HEK293T (cell line): ENCODE results near the gene TSPAN16.

Experiments used
- CTCF ChIA-PET: fragments of 350-600 bp; formaldehyde crosslinking; extraction: SDS; loops from one replicate; lab custom pipeline; 2021; ENCODE audit warnings: antibody characterized with exemption, inconsistent platforms; lab: Yijun Ruan, JAX
- POLR2A ChIA-PET: fragments of 350-600 bp; formaldehyde crosslinking; extraction: SDS; loops from one replicate; lab custom pipeline; 2020; ENCODE audit warnings: antibody characterized with exemption, inconsistent platforms; lab: Yijun Ruan, JAX
- DNase-seq: peaks from one replicate; pipeline ENCODE4 v3.0.0; 2012; ENCODE audit warnings: mixed read lengths; ENCODE audit errors: extremely low spot score
- ARNT ChIP-seq: fragments of 450-650 bp; IDR thresholded peaks from 2 replicates; pipeline ENCODE4 v1.6.1; 2017; ENCODE audit warnings: mild to moderate bottlenecking
- BHLHE40 ChIP-seq: fragments of 450-650 bp; IDR thresholded peaks from 2 replicates; pipeline ENCODE4 v1.6.1; 2016; ENCODE audit warnings: mild to moderate bottlenecking, moderate library complexity, borderline replicate concordance
- CTBP1 ChIP-seq: fragments of 450-650 bp; IDR thresholded peaks from 2 replicates; pipeline ENCODE4 v1.6.1; 2016; ENCODE audit warnings: borderline replicate concordance
- ELF4 ChIP-seq: fragments of 450-650 bp; IDR thresholded peaks from 2 replicates; pipeline ENCODE4 v1.6.1; 2017; ENCODE audit warnings: antibody characterized with exemption
- FOXA1 ChIP-seq: fragments of 450-650 bp; IDR thresholded peaks from 2 replicates; pipeline ENCODE4 v1.6.1; 2016; ENCODE audit warnings: mild to moderate bottlenecking
- FOXK2 ChIP-seq: fragments of 450-650 bp; IDR thresholded peaks from 2 replicates; pipeline ENCODE4 v1.6.1; 2016; ENCODE audit warnings: mild to moderate bottlenecking
- FOXM1 ChIP-seq: fragments of 450-650 bp; IDR thresholded peaks from 2 replicates; pipeline ENCODE4 v1.6.1; 2017; ENCODE audit warnings: mild to moderate bottlenecking, borderline replicate concordance
- HDGF ChIP-seq: fragments of 450-650 bp; IDR thresholded peaks from 2 replicates; pipeline ENCODE4 v1.6.1; 2017; ENCODE audit warnings: antibody characterized with exemption, borderline replicate concordance
- L3MBTL2 ChIP-seq: fragments of 450-650 bp; conservative IDR thresholded peaks from 2 replicates; pipeline ENCODE4 v1.6.1; 2016; ENCODE audit warnings: mild to moderate bottlenecking
- LEF1 ChIP-seq: fragments of 450-650 bp; IDR thresholded peaks from 2 replicates; pipeline ENCODE4 v1.6.1; 2017; ENCODE audit warnings: mild to moderate bottlenecking, borderline replicate concordance
- NFRKB ChIP-seq: fragments of 450-650 bp; IDR thresholded peaks from 2 replicates; pipeline ENCODE4 v1.6.1; 2016; ENCODE audit warnings: mild to moderate bottlenecking, moderate library complexity
- SP1 ChIP-seq: fragments of 450-650 bp; IDR thresholded peaks from 2 replicates; pipeline ENCODE4 v1.6.1; 2017
- SUZ12 ChIP-seq: fragments of 450-650 bp; IDR thresholded peaks from 2 replicates; pipeline ENCODE4 v1.6.1; 2016; ENCODE audit warnings: mild to moderate bottlenecking
- TARDBP ChIP-seq: fragments of 450-650 bp; IDR thresholded peaks from 2 replicates; pipeline ENCODE4 v1.6.1; 2016
- ZNF384 ChIP-seq: fragments of 450-650 bp; IDR thresholded peaks from 2 replicates; pipeline ENCODE4 v1.6.1; 2016
- TF ChIP-seq, protein P1 (sequence below): fragments of 450-650 bp; IDR thresholded peaks from 2 replicates; pipeline ENCODE4 v1.6.1; 2016

TSPAN16 gene

DNA sequence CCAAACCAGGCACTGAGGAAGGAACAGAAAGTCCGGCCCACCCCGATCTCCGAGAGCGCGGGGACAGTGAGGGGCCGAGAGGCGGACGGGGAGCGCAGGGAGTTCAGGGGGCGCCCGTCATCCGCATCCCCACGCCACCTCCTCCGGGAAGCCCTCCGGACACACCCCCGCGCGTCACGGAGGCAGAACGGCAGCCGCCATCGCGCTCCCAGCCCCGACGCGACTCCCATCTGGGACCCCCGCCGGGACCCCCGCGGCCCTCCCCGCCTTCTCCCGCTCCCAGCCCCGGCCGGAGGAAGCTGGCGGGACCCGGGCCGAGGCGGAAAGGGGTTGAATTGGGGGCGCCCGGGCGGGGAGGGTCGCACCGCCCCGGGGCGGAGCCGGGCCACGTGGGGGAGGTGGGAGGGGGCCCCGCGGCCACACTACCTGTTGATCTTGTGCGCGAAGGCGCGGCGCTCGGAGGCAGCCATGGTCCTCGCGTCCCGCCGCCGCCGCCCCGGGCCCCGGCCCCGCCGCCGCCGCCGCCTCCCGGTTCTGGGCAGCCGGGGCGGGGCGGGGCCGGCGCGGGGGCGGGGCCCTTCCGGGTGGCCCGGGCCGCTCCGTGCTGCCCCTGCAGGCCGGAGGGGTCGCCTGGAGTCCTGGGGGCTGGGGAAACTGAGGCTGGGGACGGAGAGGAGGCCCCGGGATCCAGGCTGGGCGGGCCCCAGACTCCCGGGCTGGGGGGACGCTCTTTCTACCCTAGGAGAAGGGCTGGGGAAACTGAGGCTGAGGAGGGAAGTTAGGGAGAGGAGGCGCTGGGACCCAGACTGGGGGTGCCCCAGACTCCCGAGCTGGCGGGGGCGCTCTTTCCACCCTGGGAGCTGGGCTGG lies 33.8 kb upstream of the TSPAN16 start, which contains the start of gene DOCK6:
TSS of gene DOCK6 (minus strand) at position 554 of the 869 bp plus-strand sequence. CDS start at position 470, 84 bp downstream.
- POLR2A ChIA-PET = no interaction called here
- CTCF ChIA-PET = interaction anchor here (0.6 kb wide), 1 partner anchor 1702 kb away, joined by 3 read pairs; no protein-coding TSS in a partner anchor
- DNase-seq = peak; percentile 69
- TF ChIP-seq, protein P1, sequence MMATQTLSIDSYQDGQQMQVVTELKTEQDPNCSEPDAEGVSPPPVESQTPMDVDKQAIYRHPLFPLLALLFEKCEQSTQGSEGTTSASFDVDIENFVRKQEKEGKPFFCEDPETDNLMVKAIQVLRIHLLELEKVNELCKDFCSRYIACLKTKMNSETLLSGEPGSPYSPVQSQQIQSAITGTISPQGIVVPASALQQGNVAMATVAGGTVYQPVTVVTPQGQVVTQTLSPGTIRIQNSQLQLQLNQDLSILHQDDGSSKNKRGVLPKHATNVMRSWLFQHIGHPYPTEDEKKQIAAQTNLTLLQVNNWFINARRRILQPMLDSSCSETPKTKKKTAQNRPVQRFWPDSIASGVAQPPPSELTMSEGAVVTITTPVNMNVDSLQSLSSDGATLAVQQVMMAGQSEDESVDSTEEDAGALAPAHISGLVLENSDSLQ = no peak
- TF ChIP-seq ZNF384 = no peak
- no peak for TF ChIP-seq TARDBP
- no peak for TF ChIP-seq ARNT
- TF ChIP-seq ELF4 = no peak
- no peak for TF ChIP-seq SP1
- no peak for TF ChIP-seq FOXM1
- no peak for TF ChIP-seq NFRKB
- no peak for TF ChIP-seq SUZ12
- no peak for TF ChIP-seq FOXA1
- TF ChIP-seq FOXK2 = no peak
- no peak for TF ChIP-seq L3MBTL2

DNA sequence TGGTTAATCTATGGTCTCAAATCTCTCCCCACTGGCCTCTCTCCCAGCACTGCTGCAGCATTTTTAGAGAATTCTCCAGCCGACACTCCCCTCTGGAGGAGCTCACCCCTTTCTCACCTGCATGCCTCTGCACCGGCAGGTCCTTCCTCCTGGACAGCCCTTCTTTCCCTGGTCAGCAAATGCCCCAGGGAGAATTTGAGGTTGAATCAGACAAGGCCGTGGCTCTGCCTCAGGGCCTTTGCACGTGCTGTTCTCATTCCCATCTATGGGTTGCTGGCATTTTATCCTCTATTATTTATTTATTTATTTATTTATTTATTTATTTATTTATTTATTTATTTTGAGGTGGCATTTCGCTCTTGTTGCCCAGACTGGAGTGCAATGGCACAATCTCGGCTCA lies 32.2 kb upstream of the TSPAN16 start:
- no peak for TF ChIP-seq FOXK2
- TF ChIP-seq, protein P1 = no peak
- CTCF ChIA-PET = no interaction called here
- POLR2A ChIA-PET = no interaction called here
- DNase-seq = no peak

DNA sequence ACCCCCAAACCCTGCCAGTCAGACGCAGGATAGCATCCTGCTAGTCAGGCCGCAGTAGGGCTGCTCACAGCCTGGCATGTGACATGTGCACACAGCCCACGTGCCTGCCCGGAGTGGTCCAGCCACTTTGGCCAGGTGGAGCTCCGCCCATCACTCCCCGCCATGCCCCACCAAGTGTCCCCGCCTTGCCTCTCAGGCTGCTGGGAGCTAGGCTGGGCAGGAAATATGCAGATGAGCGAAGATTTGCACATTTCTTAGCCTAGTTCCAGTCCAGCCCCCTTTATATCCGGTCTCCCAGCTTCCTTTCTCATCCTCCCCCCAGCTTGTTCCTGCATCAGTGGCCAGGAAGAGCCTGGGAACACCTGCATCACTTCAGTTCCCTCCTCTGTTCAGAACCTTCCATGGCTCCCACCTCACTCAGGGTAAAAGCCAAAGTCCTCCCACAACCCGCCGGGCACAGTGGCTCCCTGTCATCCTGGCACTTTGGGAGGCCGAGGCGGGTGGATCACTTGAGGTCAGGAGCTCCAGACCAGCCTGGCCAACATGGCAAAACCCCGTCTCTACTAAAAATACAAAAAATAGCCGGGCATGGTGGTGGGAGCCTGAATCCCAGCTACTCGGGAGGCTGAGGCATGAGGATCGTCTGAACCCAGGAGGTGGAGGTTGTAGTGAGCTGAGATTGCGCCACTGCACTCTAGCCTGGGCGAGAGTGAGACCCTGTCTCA lies 31.3 kb upstream of the TSPAN16 start:
- TF ChIP-seq TARDBP (no peak), ARNT (no peak), L3MBTL2 (no peak), CTBP1 (no peak), HDGF (no peak), ZNF384 (no peak), FOXK2 (no peak), LEF1 (no peak), FOXM1 (no peak)
- ChIA-PET POLR2A (no interaction called here), CTCF (interaction anchor here (1.0 kb wide), 1 partner anchor 29 kb away, joined by 3 read pairs; no protein-coding TSS in a partner anchor)
- DNase-seq = no peak

DNA sequence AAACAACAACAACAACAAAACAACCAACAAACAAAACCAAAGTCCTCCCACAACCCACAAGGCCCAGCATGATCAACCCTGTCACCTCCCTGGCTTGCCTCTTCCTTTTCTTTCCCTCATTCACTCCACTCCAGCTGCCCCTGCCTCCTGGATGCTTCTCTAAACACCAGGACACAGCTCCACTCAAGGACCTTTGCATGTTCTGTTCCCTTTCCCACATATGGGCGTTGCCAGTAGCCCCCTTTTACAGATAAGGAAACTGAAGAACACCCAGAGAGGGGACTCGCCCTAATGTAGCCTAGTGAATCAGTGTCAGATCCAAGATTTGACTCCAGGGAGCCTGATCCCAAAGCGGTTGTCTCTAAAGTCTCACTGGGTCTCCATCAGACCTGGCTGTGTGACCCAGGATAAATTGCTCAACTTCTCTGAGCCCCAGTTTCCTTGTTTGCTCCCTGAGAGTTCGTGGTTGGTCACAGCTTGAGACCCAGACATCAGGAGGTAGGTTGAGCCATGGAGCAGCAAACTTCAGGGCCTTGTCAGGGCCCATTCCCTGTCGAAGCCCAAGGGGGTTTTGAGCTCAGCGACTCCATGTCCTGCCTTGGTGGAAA lies 30.7 kb upstream of the TSPAN16 start:
- CTCF ChIA-PET = interaction anchor here (1.0 to 1.7 kb wide), 2 partner anchors 21 to 29 kb away, joined by 3 read pairs; no protein-coding TSS in a partner anchor
- no peak for DNase-seq
- TF ChIP-seq BHLHE40 = no peak
- no peak for TF ChIP-seq TARDBP
- no peak for TF ChIP-seq SP1
- no peak for TF ChIP-seq ARNT
- TF ChIP-seq ELF4 = no peak
- POLR2A ChIA-PET = no interaction called here

DNA sequence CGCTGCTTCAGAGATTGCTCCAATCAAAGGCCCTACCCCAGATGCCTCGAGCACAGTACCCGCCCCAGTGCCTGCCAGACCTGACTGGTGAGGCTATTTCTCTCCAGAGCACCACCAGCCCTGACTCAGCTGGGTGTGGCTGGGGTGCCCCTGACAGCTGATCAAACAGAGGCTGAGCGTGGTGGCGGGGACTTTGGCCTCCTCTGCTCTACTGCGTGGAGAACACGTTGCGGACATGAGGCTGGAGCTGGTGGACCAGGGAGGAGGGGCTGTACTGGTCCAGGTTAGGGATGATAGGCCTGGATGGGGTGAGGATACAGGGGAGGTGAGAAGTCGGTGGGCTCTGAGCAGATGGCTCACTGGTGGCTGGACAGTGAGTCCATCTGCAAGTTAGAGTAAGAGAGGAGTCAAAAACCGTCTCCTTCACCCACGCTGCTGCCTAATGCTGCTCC lies 30.1 kb upstream of the TSPAN16 start:
- TF ChIP-seq TARDBP = no peak
- no peak for TF ChIP-seq ZNF384
- TF ChIP-seq L3MBTL2 = no peak
- TF ChIP-seq BHLHE40 = no peak
- no peak for TF ChIP-seq NFRKB
- TF ChIP-seq, protein P1 = no peak
- TF ChIP-seq HDGF = no peak
- TF ChIP-seq LEF1 = no peak
- TF ChIP-seq FOXK2 = no peak
- CTCF ChIA-PET = interaction anchor here (1.0 to 1.7 kb wide), 2 partner anchors 22 to 28 kb away, joined by 3 read pairs; no protein-coding TSS in a partner anchor
- no peak for DNase-seq
- POLR2A ChIA-PET = no interaction called here

GRCh38 chr19:11267316-11268085 lies 28.5 kb upstream of the TSPAN16 start:
- TF ChIP-seq FOXK2 = no peak
- no peak for TF ChIP-seq FOXA1
- TF ChIP-seq TARDBP = no peak
- no peak for TF ChIP-seq ELF4
- no peak for TF ChIP-seq ARNT
- TF ChIP-seq HDGF = no peak
- no peak for TF ChIP-seq NFRKB
- no peak for TF ChIP-seq FOXM1
- TF ChIP-seq L3MBTL2 = no peak
- ChIA-PET POLR2A (interaction anchor here (0.6 kb wide), 1 partner anchor 63 kb away, joined by 3 read pairs; no protein-coding TSS in a partner anchor), CTCF (no interaction called here)
- DNase-seq = no peak
